GM12878 (cell line): Measurements from ENCODE around the gene TCERG1L. TPM values are rescaled to one million over a fixed set of nuclear protein-coding genes. Genes with fewer than 3 reads are reported as not detected.

Experiments used
- ATAC-seq: fragments of 200-7000 bp; cut with Tn5 transposase; 3 replicates; pipeline ENCODE4 v1.9.1; 2020; ENCODE audit warnings: mild to moderate bottlenecking, moderate library complexity
- BruUV-seq: library from RNA; stranded (reverse); fragments of 400-500 nt; replicated peaks from 2 replicates; lab custom pipeline; 2021; lab: Mats Ljungman, UMichigan
- CTCF ChIA-PET: fragments of 300-600 bp; sonication (Branson Sonifier 250); formaldehyde crosslinking; extraction: SDS; loops from one replicate; lab custom pipeline; 2021; ENCODE audit warnings: inconsistent platforms; lab: Yijun Ruan, JAX
- POLR2A ChIA-PET: fragments of 350-600 bp; formaldehyde crosslinking; extraction: SDS; loops from one replicate; lab custom pipeline; 2021; ENCODE audit warnings: inconsistent platforms; lab: Charles Lee
- RAD21 ChIA-PET: fragments of 300-600 bp; sonication (Branson Sonifier 250); formaldehyde crosslinking; loops from one replicate; lab custom pipeline; 2023; ENCODE audit warnings: antibody characterized with exemption; ENCODE audit not compliant: unreplicated experiment; lab: Charles Lee
- SMC1A ChIA-PET: fragments of 300-600 bp; sonication (Branson Sonifier 250); formaldehyde crosslinking; loops from one replicate; lab custom pipeline; 2023; ENCODE audit not compliant: unreplicated experiment, uncharacterized antibody; lab: Charles Lee
- DNase-seq: peaks from one replicate; pipeline ENCODE4 v3.0.0-alpha.2; 2011; ENCODE audit warnings: low read depth, low spot score
- FAIRE-seq: peaks from 3 replicates; lab custom pipeline; 2011; peaks lifted over from hg19 to GRCh38; lab: Jason Lieb, UNC
- H2AFZ ChIP-seq: 2 replicates; pipeline ENCODE4 v1.6.0; 2011; ENCODE audit warnings: low read depth, low read length, control low read depth; ENCODE audit not compliant: control insufficient read depth
- H3K27ac ChIP-seq: 2 replicates; pipeline ENCODE4 v1.5.1; 2011; ENCODE audit warnings: control low read depth; ENCODE audit not compliant: control insufficient read depth, insufficient read depth
- H3K27me3 ChIP-seq, 2 experiments: replicated peaks in 1 of 2; 2 replicates each; pipeline versions ENCODE4 v1.6.0 to v1.6.1; 2011; ENCODE audit warnings: low read length in 1 of 2; ENCODE audit not compliant: control insufficient read depth in 2 of 2, insufficient read depth in 2 of 2
- H3K36me3 ChIP-seq, 2 experiments: 2 replicates each; pipeline ENCODE4 v1.5.1; 2011; ENCODE audit warnings: low read length in 1 of 2; ENCODE audit not compliant: control insufficient read depth in 2 of 2, insufficient read depth in 2 of 2
- H3K4me1 ChIP-seq: 2 replicates; pipeline ENCODE4 v1.6.1; 2011; ENCODE audit warnings: mild to moderate bottlenecking, low read length, moderate library complexity, mixed read lengths; ENCODE audit not compliant: control insufficient read depth, insufficient read depth
- H3K4me2 ChIP-seq: 2 replicates; pipeline ENCODE4 v1.6.0; 2011; ENCODE audit warnings: control low read depth; ENCODE audit not compliant: control insufficient read depth, insufficient read depth
- H3K4me3 ChIP-seq: fragments of 200-600 bp; sonication (generic); 2 replicates; pipeline ENCODE4 v1.5.1; 2016
- H3K79me2 ChIP-seq: 2 replicates; pipeline ENCODE4 v1.6.0; 2011; ENCODE audit warnings: low read length; ENCODE audit not compliant: control insufficient read depth, insufficient read depth
- H3K9ac ChIP-seq: 2 replicates; pipeline ENCODE4 v1.8.0; 2011; ENCODE audit warnings: low read length, control low read depth, mixed read lengths; ENCODE audit not compliant: control insufficient read depth, insufficient read depth
- H3K9me3 ChIP-seq: replicated peaks from 3 replicates; pipeline ENCODE4 v1.5.1; 2011; ENCODE audit warnings: mild to moderate bottlenecking, low read length; ENCODE audit not compliant: control insufficient read depth, insufficient read depth
- H4K20me1 ChIP-seq: 2 replicates; pipeline ENCODE4 v1.6.0; 2011; ENCODE audit not compliant: control insufficient read depth, insufficient read depth
- CHD4 ChIP-seq: fragments of 200-600 bp; sonication (generic); IDR thresholded peaks from 2 replicates; pipeline ENCODE4 v1.6.1; 2016; ENCODE audit warnings: mild to moderate bottlenecking
- EGR1 ChIP-seq, 2 experiments: IDR thresholded peaks; 1 replicate in 1 of 2; 2 replicates in 1 of 2; pipeline ENCODE4 v1.6.1; 2011 to 2012; ENCODE audit warnings: low read depth in 2 of 2, low read length in 2 of 2, borderline replicate concordance in 1 of 2, mild to moderate bottlenecking in 1 of 2, moderate library complexity in 1 of 2
- ESRRA ChIP-seq: IDR thresholded peaks from 2 replicates; pipeline ENCODE4 v1.6.1; 2012; ENCODE audit warnings: mild to moderate bottlenecking, low read length, improper control_type of control experiment
- ETV6 ChIP-seq, 2 experiments: fragments of 450-650 bp in 1 of 2; IDR thresholded peaks in 1 of 2; conservative IDR thresholded peaks in 1 of 2; 2 replicates each; pipeline ENCODE4 v1.6.1; 2014; ENCODE audit warnings: antibody characterized with exemption in 1 of 2, borderline replicate concordance in 1 of 2, low read depth in 1 of 2, mild to moderate bottlenecking in 1 of 2, moderate library complexity in 1 of 2
- FOXK2 ChIP-seq: fragments of 450-650 bp; IDR thresholded peaks from 2 replicates; pipeline ENCODE4 v1.6.1; 2017; ENCODE audit warnings: mild to moderate bottlenecking, moderate library complexity
- GATAD2B ChIP-seq: fragments of 450-650 bp; conservative IDR thresholded peaks from 2 replicates; pipeline ENCODE4 v1.6.1; 2017; ENCODE audit warnings: low read depth, mild to moderate bottlenecking, moderate library complexity
- KDM1A ChIP-seq: fragments of 200-600 bp; sonication (generic); IDR thresholded peaks from 2 replicates; pipeline ENCODE4 v1.6.1; 2016; ENCODE audit warnings: borderline replicate concordance
- NR2C2 ChIP-seq: IDR thresholded peaks from 2 replicates; pipeline ENCODE4 v1.6.1; 2011; ENCODE audit warnings: borderline replicate concordance, low read depth; ENCODE audit not compliant: control insufficient read depth, insufficient read length
- POLR2A ChIP-seq: IDR thresholded peaks from 2 replicates; pipeline ENCODE4 v1.6.1; 2011; ENCODE audit warnings: low read depth, mild to moderate bottlenecking, low read length
- RFX5 ChIP-seq: IDR thresholded peaks from 2 replicates; pipeline ENCODE4 v1.6.1; 2011; ENCODE audit warnings: low read depth, low read length, improper control_type of control experiment
- TAF1 ChIP-seq: IDR thresholded peaks from 2 replicates; pipeline ENCODE4 v1.6.1; 2011; ENCODE audit warnings: mild to moderate bottlenecking, low read depth, low read length, borderline replicate concordance
- TCF3 ChIP-seq: IDR thresholded peaks from 2 replicates; pipeline ENCODE4 v1.6.1; 2012; ENCODE audit warnings: low read depth, mild to moderate bottlenecking, low read length, borderline replicate concordance; ENCODE audit not compliant: insufficient read depth
- WRNIP1 ChIP-seq: IDR thresholded peaks from 2 replicates; pipeline ENCODE4 v1.6.1; 2011; ENCODE audit warnings: low read depth, low read length, improper control_type of control experiment, borderline replicate concordance
- ZBED1 ChIP-seq: IDR thresholded peaks from 2 replicates; pipeline ENCODE4 v1.6.1; 2016; ENCODE audit warnings: borderline replicate concordance
- WGBS: methylation state at CpG from one replicate; pipeline ENCODE4 v1.1.6; 2016; ENCODE audit warnings: low lambda C conversion rate; ENCODE audit not compliant: insufficient replicate concordance, insufficient coverage; ENCODE audit errors: missing lambda C conversion rate; 5-methylcytosine and 5-hydroxymethylcytosine counted together
- in situ Hi-C: fragments of 300-500 bp; cut with MboI; formaldehyde crosslinking; loops from 9 replicates; pipeline ENCODE4 v1.14.3; 2018; ENCODE audit warnings: mixed read lengths
- intact Hi-C: fragments of 100-400 bp; cut with micrococcal nuclease; formaldehyde crosslinking; loops from one replicate; pipeline ENCODE4 v1.14.2; 2022; ENCODE audit not compliant: unreplicated experiment
- polyA plus RNA-seq, 11 experiments: library from polyadenylated mRNA; depleted of rRNA in 4 of 11; unstranded in 6 of 11; stranded (reverse) in 5 of 11; fragments of >200 nt; fragmentation: Nextera tagmentation in 4 of 11; fragmentation: Illumina TruSeq in 1 of 11; extraction: Ambion mirVana in 4 of 11; extraction: Trizol in 1 of 11; gene quantifications; 1 replicate in 1 of 11; 2 replicates in 10 of 11; pipeline versions ENCODE4 v1.2.1 to v1.2.3, GENCODE V29; 2011 to 2016; ENCODE audit warnings: inconsistent platforms in 2 of 11, missing spikeins in 2 of 11, low read depth in 1 of 11
- total RNA-seq, 4 experiments: library from RNA; depleted of rRNA in 3 of 4; stranded (reverse); fragments of >200 nt in 3 of 4; fragmentation: Illumina TruSeq in 1 of 4; extraction: Trizol in 1 of 4; gene quantifications; 2 replicates each; pipeline versions ENCODE4 v1.2.1 to v1.2.3, GENCODE V29; 2013 to 2021
- TF ChIP-seq, protein P1 (sequence below): IDR thresholded peaks from 2 replicates; pipeline ENCODE4 v1.6.1; 2012; ENCODE audit warnings: low read length, inconsistent platforms
- TF ChIP-seq, protein P2 (sequence below): fragments of 450-650 bp; IDR thresholded peaks from 2 replicates; pipeline ENCODE4 v1.6.1; 2017; ENCODE audit warnings: low read depth, mild to moderate bottlenecking, moderate library complexity
- TF ChIP-seq, protein P3 (sequence below): fragments of 450-650 bp; IDR thresholded peaks from 2 replicates; pipeline ENCODE4 v1.6.1; 2017; ENCODE audit warnings: mild to moderate bottlenecking, low read depth, inconsistent platforms; ENCODE audit not compliant: poor library complexity, severe bottlenecking
- TF ChIP-seq, protein P4 (sequence below): fragments of 450-650 bp; IDR thresholded peaks from 2 replicates; pipeline ENCODE4 v1.6.1; 2018; ENCODE audit warnings: borderline replicate concordance, mild to moderate bottlenecking; ENCODE audit not compliant: partially characterized antibody

Gene TCERG1L
- total and polyA plus RNA-seq, 10 of the 15 experiments (the other 5 are each of a cell fraction or from before 2014, with no cell fraction given) = not detected

DNA sequence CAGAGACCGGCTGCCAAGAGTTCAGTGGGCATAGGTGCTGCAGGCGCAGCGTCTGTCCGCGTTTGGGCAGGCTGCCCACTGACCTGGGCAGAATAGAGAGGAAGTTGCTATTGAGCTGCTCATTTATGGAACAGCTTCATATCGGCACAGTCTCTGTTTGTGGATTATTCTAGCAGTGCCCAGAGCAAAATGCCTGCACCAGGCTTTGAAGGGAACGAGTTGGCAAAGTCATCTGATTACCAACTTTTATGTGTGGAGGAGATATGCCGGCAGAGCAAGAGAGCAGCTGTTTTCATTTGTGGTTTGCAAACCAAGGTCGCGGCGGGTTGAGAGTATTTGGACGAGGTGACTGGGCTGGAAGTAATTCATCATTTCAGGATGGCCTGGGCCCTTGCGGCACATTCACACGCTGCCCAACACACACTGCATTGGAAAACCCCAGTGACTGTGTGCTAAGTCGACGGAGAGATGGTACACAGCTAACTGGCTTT, 228.5 kb downstream of the TCERG1L start:
- CTCF ChIA-PET = no interaction called here
- POLR2A ChIA-PET = no interaction called here
- no peak for TF ChIP-seq ZBED1
- TF ChIP-seq GATAD2B = no peak
- TF ChIP-seq, protein P1, sequence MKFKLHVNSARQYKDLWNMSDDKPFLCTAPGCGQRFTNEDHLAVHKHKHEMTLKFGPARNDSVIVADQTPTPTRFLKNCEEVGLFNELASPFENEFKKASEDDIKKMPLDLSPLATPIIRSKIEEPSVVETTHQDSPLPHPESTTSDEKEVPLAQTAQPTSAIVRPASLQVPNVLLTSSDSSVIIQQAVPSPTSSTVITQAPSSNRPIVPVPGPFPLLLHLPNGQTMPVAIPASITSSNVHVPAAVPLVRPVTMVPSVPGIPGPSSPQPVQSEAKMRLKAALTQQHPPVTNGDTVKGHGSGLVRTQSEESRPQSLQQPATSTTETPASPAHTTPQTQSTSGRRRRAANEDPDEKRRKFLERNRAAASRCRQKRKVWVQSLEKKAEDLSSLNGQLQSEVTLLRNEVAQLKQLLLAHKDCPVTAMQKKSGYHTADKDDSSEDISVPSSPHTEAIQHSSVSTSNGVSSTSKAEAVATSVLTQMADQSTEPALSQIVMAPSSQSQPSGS = no peak
- no peak for TF ChIP-seq FOXK2
- no peak for TF ChIP-seq EGR1 (IDR thresholded peaks at IDR 0.05; ENCODE audit: borderline replicate concordance in 1 of 2, low read depth in 2 of 2, low read length in 2 of 2)
- TF ChIP-seq, protein P2, sequence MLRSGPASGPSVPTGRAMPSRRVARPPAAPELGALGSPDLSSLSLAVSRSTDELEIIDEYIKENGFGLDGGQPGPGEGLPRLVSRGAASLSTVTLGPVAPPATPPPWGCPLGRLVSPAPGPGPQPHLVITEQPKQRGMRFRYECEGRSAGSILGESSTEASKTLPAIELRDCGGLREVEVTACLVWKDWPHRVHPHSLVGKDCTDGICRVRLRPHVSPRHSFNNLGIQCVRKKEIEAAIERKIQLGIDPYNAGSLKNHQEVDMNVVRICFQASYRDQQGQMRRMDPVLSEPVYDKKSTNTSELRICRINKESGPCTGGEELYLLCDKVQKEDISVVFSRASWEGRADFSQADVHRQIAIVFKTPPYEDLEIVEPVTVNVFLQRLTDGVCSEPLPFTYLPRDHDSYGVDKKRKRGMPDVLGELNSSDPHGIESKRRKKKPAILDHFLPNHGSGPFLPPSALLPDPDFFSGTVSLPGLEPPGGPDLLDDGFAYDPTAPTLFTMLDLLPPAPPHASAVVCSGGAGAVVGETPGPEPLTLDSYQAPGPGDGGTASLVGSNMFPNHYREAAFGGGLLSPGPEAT = no peak
- TF ChIP-seq KDM1A = no peak
- TF ChIP-seq ESRRA = no peak
- TF ChIP-seq RFX5 = no peak
- TF ChIP-seq ETV6 (conservative IDR thresholded peaks at IDR 0.05 in 1 of 2, IDR thresholded peaks at IDR 0.05 in 1 of 2; ENCODE audit: borderline replicate concordance in 1 of 2, low read depth in 1 of 2) = no peak
- no peak for TF ChIP-seq POLR2A
- no peak for TF ChIP-seq CHD4
- TF ChIP-seq, protein P3, sequence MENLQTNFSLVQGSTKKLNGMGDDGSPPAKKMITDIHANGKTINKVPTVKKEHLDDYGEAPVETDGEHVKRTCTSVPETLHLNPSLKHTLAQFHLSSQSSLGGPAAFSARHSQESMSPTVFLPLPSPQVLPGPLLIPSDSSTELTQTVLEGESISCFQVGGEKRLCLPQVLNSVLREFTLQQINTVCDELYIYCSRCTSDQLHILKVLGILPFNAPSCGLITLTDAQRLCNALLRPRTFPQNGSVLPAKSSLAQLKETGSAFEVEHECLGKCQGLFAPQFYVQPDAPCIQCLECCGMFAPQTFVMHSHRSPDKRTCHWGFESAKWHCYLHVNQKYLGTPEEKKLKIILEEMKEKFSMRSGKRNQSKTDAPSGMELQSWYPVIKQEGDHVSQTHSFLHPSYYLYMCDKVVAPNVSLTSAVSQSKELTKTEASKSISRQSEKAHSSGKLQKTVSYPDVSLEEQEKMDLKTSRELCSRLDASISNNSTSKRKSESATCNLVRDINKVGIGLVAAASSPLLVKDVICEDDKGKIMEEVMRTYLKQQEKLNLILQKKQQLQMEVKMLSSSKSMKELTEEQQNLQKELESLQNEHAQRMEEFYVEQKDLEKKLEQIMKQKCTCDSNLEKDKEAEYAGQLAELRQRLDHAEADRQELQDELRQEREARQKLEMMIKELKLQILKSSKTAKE = no peak
- TF ChIP-seq, protein P4, sequence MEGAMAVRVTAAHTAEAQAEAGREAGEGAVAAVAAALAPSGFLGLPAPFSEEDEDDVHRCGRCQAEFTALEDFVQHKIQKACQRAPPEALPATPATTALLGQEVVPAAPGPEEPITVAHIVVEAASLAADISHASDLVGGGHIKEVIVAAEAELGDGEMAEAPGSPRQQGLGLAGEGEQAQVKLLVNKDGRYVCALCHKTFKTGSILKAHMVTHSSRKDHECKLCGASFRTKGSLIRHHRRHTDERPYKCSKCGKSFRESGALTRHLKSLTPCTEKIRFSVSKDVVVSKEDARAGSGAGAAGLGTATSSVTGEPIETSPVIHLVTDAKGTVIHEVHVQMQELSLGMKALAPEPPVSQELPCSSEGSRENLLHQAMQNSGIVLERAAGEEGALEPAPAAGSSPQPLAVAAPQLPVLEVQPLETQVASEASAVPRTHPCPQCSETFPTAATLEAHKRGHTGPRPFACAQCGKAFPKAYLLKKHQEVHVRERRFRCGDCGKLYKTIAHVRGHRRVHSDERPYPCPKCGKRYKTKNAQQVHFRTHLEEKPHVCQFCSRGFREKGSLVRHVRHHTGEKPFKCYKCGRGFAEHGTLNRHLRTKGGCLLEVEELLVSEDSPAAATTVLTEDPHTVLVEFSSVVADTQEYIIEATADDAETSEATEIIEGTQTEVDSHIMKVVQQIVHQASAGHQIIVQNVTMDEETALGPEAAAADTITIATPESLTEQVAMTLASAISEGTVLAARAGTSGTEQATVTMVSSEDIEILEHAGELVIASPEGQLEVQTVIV = no peak
- TF ChIP-seq WRNIP1 = no peak
- no peak for TF ChIP-seq TAF1
- no peak for TF ChIP-seq TCF3
- TF ChIP-seq NR2C2 = no peak

More for the DNA sequence above, 228.5 kb downstream of the TCERG1L start:
- FAIRE-seq = no peak
- Histone ChIP-seq H3K9me3 (no peaks in the 10 kb centered on the region; the same call in 1 of the 3 replicates), H3K4me2 (no peak overlapping the region), H3K27ac (no peak overlapping the region), H3K4me3 (no peak overlapping the region), H2AFZ (no peak overlapping the region), H3K27me3 (no peaks in the 10 kb centered on the region), H3K79me2 (no peaks in the 10 kb centered on the region), H3K9ac (no peak overlapping the region), H3K36me3 (no peaks in the 10 kb centered on the region), H3K4me1 (no peaks in the 10 kb centered on the region), H4K20me1 (no peaks in the 10 kb centered on the region)
- ATAC-seq = no peak
- no TSS peak for BruUV-seq
- ChIA-PET RAD21 (no interaction called here), SMC1A (no interaction called here)
- in situ Hi-C loops (no loop called here), intact Hi-C loops (no loop called here)
- WGBS = 27% methylated on average over 16 of the region's 16 CpGs
- DNase-seq = no peak
